B cell (primary cell): ENCODE measurements around the gene FARP1.

Source experiments
- CTCF ChIP-seq: fragments of 200-600 bp; IDR thresholded peaks from one replicate; pipeline ENCODE4 v1.8.0; 2022; ENCODE audit warnings: antibody characterized with exemption, mild to moderate bottlenecking
- EZH2 ChIP-seq: IDR thresholded peaks from 2 replicates; pipeline ENCODE4 v1.6.1; 2012; ENCODE audit warnings: borderline replicate concordance, low read depth, mild to moderate bottlenecking, moderate library complexity, low read length; ENCODE audit not compliant: insufficient read depth, poor library complexity, severe bottlenecking

GRCh38 chr13:98473788-98474144 is 330.9 kb downstream of the FARP1 start:
- TF ChIP-seq CTCF (no peak), EZH2 (no peak)
